GM21723 (cell line): Measurements from ENCODE around the gene RPS6KB2.

Experiments used
- ATAC-seq: cut with Tn5 transposase; IDR thresholded peaks from one replicate; pipeline ENCODE4 v1.9.1; 2021; ENCODE audit warnings: mild to moderate bottlenecking, moderate library complexity; ENCODE audit not compliant: unreplicated experiment

The RPS6KB2 gene

DNA sequence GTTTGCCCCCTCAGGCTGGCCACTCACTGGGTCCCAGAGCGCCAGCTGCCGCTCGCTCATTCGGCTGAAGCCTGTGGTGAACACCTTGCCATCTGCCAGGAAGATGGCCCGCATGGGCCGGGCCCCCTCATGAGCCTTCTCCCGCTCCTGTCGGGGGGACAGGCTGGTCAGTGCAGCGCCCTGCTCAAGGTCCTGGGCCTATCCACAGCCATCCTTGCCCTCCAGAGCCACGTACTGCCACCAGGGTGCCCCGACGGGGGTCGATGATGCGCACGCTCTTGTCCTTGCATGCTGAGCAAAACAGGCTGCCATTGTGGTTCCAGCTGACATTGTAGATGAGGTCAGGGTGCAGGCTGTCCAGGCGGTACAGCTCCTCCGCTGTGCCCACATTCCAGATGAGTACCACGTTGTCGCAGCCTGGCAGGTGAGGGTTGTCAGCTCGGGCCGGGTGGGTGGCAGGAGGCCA lies 12.8 kb downstream of the RPS6KB2 start:
- no peak for ATAC-seq

- no peak for ATAC-seq
Observed at GRCh38 chr11:67441731-67442351, 13.5 kb downstream of the RPS6KB2 start.

DNA sequence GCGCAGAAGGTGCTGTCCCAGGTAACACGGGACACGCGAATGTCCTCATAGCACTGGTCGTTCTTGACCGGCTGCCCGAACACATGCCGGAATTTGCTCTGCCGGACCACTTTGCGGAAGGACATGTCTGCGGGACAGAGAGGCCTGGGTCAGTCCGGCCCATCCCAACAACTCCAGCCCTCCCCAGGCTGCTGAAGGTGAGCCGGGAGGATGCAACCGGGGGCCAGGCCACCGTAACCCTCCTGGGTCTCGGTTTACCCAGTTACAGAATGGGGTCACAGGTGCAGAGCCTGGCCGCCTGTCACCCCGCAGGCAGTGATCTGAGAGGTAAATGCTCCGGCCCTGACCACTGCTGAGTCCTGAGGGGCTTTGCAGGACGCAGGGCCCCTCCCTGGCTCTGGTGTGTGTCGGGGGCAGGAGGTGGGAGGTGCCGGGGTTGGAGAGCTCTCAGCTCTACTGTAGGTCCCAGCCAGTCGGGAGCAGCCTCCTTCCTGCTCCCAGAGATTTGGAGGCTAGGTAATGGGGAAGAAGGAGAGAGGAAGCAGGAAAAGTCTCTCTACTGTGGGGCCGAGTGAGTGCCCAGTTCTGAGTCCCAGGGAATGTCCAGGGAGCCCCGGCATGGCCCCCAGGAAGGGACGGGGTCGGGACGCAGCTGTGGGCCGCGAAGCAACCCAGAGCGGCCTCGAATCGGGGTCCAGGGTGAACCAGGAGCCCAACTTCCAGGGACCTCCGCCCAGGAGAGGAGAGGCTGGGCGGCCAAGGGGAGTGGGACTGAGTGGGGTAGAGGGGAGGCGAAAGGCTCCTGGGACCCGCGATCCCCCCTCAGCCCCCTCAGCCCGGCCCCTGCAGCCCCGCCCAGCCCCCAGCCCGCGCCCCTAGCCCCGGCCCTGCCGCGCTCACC lies 14.5 kb downstream of the RPS6KB2 start:
- ATAC-seq = no peak

GRCh38 chr11:67445515-67445914 lies 17.2 kb downstream of the RPS6KB2 start:
- no peak for ATAC-seq

DNA sequence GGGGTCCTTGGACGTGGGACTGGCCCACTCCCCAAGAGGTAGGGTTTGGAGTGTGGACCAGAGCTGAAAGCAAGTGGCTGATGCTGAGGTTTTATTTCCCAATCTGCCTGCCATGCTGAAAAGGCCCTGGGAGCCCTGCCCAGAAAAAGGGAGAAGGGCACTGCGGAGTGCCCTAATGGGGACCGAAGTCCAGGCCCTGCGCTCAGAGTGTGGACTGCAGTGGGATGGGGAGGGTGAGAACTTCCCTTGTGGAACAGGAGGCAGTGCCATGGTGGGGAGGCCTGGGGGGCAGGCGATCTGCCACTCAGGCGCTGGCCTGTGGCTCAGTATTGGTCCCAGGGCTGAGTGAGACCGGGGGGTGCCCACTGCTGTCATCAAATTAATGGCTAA lies 19.9 kb downstream of the RPS6KB2 start:
- no peak for ATAC-seq

- no peak for ATAC-seq
Observed at GRCh38 chr11:67449116-67449844, 21.0 kb downstream of the RPS6KB2 start.

DNA sequence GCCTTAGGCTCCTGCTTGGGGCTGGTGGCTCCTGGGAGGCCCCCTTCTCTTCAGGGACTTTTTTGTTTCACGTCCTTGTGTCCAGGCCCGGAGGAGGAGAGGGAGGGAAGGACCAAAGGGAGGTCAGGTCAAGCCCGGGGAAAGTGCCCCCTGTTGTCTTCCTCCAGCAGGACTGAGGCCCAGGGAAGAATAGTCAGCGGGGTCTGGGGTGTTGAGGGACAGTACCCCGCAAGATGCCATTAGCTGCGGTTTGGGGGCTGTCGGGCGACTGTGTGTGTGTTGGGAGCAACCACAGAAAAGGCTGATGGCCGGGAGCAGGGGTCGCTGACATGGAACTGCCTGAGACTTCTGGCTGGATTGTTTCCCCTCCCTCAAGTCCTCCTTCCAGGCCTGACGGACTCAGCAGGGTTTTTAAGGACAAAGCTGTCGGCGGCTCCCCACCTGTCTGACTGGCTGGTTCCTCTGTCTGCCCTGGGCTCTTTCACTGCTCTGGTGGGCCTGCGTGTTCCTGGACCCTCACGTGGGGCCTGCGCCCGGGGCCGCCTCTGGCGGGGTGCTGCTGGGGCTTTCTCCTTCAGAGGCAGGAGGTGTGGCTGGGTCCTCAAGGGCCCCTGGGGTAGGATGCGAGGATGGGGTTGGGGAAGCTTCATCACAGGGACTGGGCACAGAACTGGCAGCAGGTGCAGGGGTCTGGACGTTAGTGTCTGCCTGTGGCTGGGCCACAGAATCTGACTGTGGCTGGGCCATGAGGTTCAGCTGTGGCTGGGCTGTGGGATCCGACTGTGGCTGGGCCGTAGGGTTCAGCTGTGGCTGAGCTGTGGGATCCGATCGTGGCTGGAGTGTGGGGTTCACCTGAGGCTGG lies 22.7 kb downstream of the RPS6KB2 start:
- no peak for ATAC-seq

DNA sequence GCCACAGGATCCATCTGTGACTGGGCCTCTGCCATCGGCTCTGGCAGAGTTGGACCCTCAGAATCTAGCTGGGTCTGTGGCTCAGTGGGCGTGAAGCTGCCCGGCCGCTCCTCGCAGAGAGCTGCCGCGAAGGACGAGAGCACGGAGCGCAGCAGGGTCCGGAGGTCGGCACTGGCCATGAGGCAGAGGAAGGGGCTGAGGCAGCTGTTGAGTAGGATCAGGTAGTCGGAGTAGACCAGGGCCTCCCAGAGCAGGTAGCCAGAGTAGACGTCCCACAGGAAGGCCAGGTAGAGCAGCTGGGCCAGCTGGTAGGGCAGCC lies 23.3 kb downstream of the RPS6KB2 start:
- no peak for ATAC-seq

- ATAC-seq = no peak
Observed at GRCh38 chr11:67452141-67452952, 24.1 kb downstream of the RPS6KB2 start, which contains the start of gene GPR152. GPR152 (minus strand) TSS chr11:67452729; CDS start chr11:67452724, 5 bp downstream.

DNA sequence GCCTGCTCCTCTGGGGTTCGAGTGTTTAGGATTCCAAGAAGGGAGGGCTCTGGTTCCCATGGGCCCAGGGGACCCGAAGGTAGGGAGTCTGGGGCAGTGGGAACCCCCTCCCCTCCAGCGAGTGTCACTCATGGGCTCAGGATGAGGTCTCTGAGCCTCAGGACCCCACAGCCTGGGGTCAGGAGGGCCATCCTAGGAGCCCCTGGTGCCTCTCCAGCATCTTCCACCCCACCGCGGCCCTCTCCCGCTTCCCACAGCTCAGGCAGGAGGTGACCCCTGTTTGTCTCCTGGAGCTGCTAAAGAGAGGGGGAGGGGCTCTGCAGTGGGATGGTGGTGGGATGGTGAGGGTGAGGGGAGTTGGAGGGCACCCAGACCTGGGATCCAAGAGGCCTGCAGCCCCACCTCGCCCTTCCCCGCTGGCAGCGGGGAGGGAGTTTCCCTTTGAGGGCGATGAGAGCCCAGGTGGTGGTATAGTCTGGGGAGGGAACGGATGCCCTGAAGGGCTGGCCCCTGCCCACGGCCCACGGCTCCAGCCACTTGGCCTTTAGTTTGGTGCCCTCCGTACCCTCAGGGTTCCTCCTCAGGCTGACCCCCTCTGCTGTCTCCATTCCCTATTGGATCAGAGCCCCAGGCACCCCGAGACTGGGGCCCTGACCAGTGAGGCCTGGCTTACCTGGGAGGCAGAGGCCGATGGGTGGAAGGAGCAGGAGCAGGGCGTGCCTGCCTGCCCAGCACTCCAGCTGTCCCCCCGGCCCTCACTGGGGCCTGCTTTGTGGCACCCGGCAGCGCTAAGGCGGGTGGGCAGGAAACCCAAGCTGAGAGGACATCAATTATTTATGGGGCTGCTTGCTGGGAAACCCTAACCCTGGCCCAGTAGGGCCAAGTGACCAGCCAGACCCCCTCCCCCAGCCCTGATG lies 25.8 kb downstream of the RPS6KB2 start:
- no peak for ATAC-seq

GRCh38 chr11:67455054-67455453 lies 26.8 kb downstream of the RPS6KB2 start, which contains the start of gene CABP4:
CABP4 (plus strand) TSS chr11:67455354; CDS start chr11:67455424, 70 bp downstream.
- no peak for ATAC-seq

DNA sequence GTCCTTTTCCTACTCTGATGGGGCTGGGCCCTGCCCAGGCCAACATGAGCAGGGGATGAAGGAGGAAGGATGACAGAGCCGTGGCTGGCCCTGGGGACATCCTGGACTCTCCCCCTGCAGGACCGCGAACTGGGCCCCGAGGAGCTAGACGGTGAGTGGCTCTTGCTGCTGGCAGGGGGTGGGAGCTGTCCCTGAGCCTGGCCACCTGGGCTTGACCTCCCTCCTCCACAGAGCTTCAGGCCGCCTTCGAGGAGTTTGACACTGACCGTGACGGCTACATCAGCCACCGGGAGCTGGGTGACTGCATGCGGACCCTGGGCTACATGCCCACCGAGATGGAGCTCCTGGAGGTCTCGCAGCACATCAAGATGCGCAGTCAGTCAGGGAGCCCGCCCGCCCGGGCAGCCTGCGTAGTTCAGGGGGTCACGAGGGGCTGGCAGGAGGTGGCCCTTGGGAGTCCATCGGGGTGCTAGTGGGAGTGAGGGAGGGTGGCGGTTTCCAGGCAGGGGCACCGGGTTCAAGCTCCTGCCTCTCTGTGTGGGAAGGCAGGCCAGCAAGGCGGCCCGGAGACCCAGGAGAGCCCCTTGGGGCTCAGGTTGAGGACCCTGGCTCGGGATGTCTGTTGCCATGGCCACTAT lies 27.9 kb downstream of the RPS6KB2 start:
- ATAC-seq = no peak

GRCh38 chr11:67457453-67457852 lies 29.2 kb downstream of the RPS6KB2 start:
- no peak for ATAC-seq

DNA sequence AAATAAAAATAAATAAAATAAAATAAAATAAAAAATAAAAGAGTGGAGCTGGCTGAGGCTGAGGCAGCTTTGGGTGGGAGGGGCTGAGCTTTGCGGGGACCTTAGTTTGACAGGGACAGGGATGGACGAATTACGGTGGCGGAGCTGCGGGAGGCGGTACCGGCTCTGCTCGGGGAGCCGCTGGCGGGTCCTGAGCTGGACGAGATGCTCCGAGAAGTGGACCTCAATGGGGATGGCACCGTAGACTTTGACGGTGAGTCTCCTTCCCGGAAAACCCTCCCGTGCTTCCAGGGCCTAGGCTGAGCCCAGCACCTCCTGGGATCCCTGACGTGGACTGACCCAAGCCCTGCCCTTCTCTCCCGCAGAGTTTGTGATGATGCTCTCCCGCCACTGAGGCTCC lies 30.0 kb downstream of the RPS6KB2 start:
- no peak for ATAC-seq

DNA sequence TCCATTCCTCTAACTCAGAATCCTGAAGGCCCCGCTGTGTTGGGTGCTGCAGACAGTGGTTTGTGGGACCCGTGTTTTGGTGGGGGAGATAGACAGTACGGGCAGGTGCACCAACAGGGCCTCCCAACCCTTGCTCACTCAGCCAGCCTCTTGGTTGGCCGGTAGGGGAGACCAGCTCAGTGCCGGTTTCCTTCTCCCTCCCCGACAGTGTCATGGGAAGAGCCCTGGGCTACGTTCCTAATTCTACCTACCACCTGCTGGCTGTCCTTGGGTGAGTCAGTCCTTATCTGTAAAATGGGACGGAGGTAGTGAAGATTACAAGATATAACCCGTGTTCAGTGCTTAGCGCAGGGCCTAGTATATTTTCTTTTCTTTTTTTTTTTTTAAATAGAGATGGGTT lies 34.9 kb downstream of the RPS6KB2 start:
- ATAC-seq = no peak

GRCh38 chr11:67463680-67464410 lies 35.6 kb downstream of the RPS6KB2 start:
- no peak for ATAC-seq

GRCh38 chr11:67464411-67465188 lies 36.3 kb downstream of the RPS6KB2 start:
- peak; percentile 51 for ATAC-seq
